HepG2 (cell line): ENCODE measurements around the gene EMP2. TPM values are rescaled to one million over a fixed set of nuclear protein-coding genes. Genes with fewer than 3 reads are reported as not detected.

Experiments
- ARID2 ChIP-seq: sonication (generic); formaldehyde crosslinking; IDR thresholded peaks from 2 replicates; pipeline ENCODE4 v1.8.1; 2022; ENCODE audit warnings: mild to moderate bottlenecking, missing genetic modification reagents, borderline replicate concordance
- ATAD3A ChIP-seq: sonication (generic); formaldehyde crosslinking; IDR thresholded peaks from 2 replicates; pipeline ENCODE4 v1.4.0; 2020; ENCODE audit warnings: missing genetic modification reagents
- CREM ChIP-seq, 2 experiments: sonication (generic) in 1 of 2; formaldehyde crosslinking in 1 of 2; IDR thresholded peaks; 2 replicates each; pipeline versions ENCODE4 v1.4.0 to v1.6.1; 2016 to 2020; ENCODE audit warnings: antibody characterized with exemption in 1 of 2, mild to moderate bottlenecking in 1 of 2, missing genetic modification reagents in 1 of 2
- ETV6 ChIP-seq: sonication (generic); formaldehyde crosslinking; conservative IDR thresholded peaks from 2 replicates; pipeline ENCODE4 v1.4.0; 2020; ENCODE audit warnings: missing genetic modification reagents
- HDAC1 ChIP-seq: sonication (generic); formaldehyde crosslinking; IDR thresholded peaks from 2 replicates; pipeline ENCODE4 v1.5.1; 2020; ENCODE audit warnings: mild to moderate bottlenecking, missing genetic modification reagents
- IRF2 ChIP-seq: IDR thresholded peaks from 2 replicates; pipeline ENCODE4 v1.6.1; 2018; ENCODE audit warnings: missing genetic modification reagents, missing compliant biosample characterization
- MEIS1 ChIP-seq: sonication (generic); formaldehyde crosslinking; IDR thresholded peaks from 2 replicates; pipeline ENCODE4 v1.9.0; 2021; ENCODE audit warnings: mild to moderate bottlenecking, missing genetic modification reagents, moderate library complexity, borderline replicate concordance
- MIER2 ChIP-seq: IDR thresholded peaks from 2 replicates; pipeline ENCODE4 v1.6.1; 2016; ENCODE audit warnings: missing biosample characterization, missing genetic modification reagents
- MLLT10 ChIP-seq: sonication (generic); formaldehyde crosslinking; IDR thresholded peaks from 2 replicates; pipeline ENCODE4 v1.4.0; 2020; ENCODE audit warnings: missing genetic modification reagents
- NCOA2 ChIP-seq: sonication (generic); formaldehyde crosslinking; IDR thresholded peaks from 2 replicates; pipeline ENCODE4 v1.8.0; 2022; ENCODE audit warnings: inconsistent platforms
- NFKBIZ ChIP-seq: IDR thresholded peaks from 2 replicates; pipeline ENCODE4 v1.6.1; 2018; ENCODE audit warnings: missing genetic modification reagents, missing compliant biosample characterization
- PBX3 ChIP-seq: sonication (generic); formaldehyde crosslinking; IDR thresholded peaks from 2 replicates; pipeline ENCODE4 v1.8.1; 2023; ENCODE audit warnings: missing genetic modification reagents, inconsistent platforms, borderline replicate concordance
- PHF21A ChIP-seq: sonication (generic); formaldehyde crosslinking; IDR thresholded peaks from 2 replicates; pipeline ENCODE4 v1.5.0; 2020; ENCODE audit warnings: mild to moderate bottlenecking, missing genetic modification reagents
- PHF5A ChIP-seq: IDR thresholded peaks from one replicate; pipeline ENCODE4 v1.6.1; 2018; ENCODE audit warnings: low read depth, missing genetic modification reagents; ENCODE audit not compliant: unreplicated experiment
- SAFB2 ChIP-seq: sonication (generic); formaldehyde crosslinking; IDR thresholded peaks from 2 replicates; pipeline ENCODE4 v1.5.1; 2020; ENCODE audit warnings: missing genetic modification reagents, low read depth, mild to moderate bottlenecking, borderline replicate concordance
- SYNCRIP ChIP-seq: fragments of 200-400 bp; formaldehyde crosslinking; IDR thresholded peaks from 2 replicates; pipeline ENCODE4 v1.6.1; 2018; ENCODE audit warnings: mild to moderate bottlenecking, low read depth, low read length; ENCODE audit not compliant: insufficient read depth
- THAP11 ChIP-seq: IDR thresholded peaks from 2 replicates; pipeline ENCODE4 v1.6.1; 2016; ENCODE audit warnings: missing biosample characterization, missing genetic modification reagents
- THYN1 ChIP-seq: sonication (generic); formaldehyde crosslinking; IDR thresholded peaks from 2 replicates; pipeline ENCODE4 v1.8.1; 2023; ENCODE audit warnings: low read depth, mild to moderate bottlenecking, moderate library complexity, missing genetic modification reagents, borderline replicate concordance
- TOPORS ChIP-seq: sonication (generic); formaldehyde crosslinking; IDR thresholded peaks from 2 replicates; pipeline ENCODE4 v1.8.0; 2023; ENCODE audit warnings: mild to moderate bottlenecking, missing genetic modification reagents
- ZNF256 ChIP-seq: sonication (generic); formaldehyde crosslinking; conservative IDR thresholded peaks from 2 replicates; pipeline ENCODE4 v1.4.0; 2020; ENCODE audit warnings: missing genetic modification reagents
- ZNF274 ChIP-seq: sonication (generic); formaldehyde crosslinking; IDR thresholded peaks from 2 replicates; pipeline ENCODE4 v1.5.1; 2020; ENCODE audit warnings: mild to moderate bottlenecking, missing genetic modification reagents
- ZNF280B ChIP-seq: sonication (generic); formaldehyde crosslinking; IDR thresholded peaks from 2 replicates; pipeline ENCODE4 v1.5.0; 2020; ENCODE audit warnings: missing genetic modification reagents, mild to moderate bottlenecking, borderline replicate concordance
- ZNF296 ChIP-seq: sonication (generic); formaldehyde crosslinking; conservative IDR thresholded peaks from 2 replicates; pipeline ENCODE4 v1.5.0; 2020; ENCODE audit warnings: mild to moderate bottlenecking, missing genetic modification reagents
- ZNF510 ChIP-seq: sonication (generic); formaldehyde crosslinking; IDR thresholded peaks from 2 replicates; pipeline ENCODE4 v1.4.0; 2020; ENCODE audit warnings: low read depth, mild to moderate bottlenecking, missing genetic modification reagents
- ZNF547 ChIP-seq: sonication (generic); formaldehyde crosslinking; IDR thresholded peaks from 2 replicates; pipeline ENCODE4 v1.5.1; 2020; ENCODE audit warnings: mild to moderate bottlenecking, missing genetic modification reagents
- ZNF577 ChIP-seq: sonication (generic); formaldehyde crosslinking; IDR thresholded peaks from 2 replicates; pipeline ENCODE4 v1.4.0; 2020; ENCODE audit warnings: mild to moderate bottlenecking, low read depth, missing genetic modification reagents, borderline replicate concordance
- ZSCAN22 ChIP-seq: sonication (generic); formaldehyde crosslinking; IDR thresholded peaks from 2 replicates; pipeline ENCODE4 v1.4.0; 2020; ENCODE audit warnings: mild to moderate bottlenecking, missing genetic modification reagents
- ZZZ3 ChIP-seq: sonication (generic); formaldehyde crosslinking; IDR thresholded peaks from 2 replicates; pipeline ENCODE4 v1.4.0; 2020; ENCODE audit warnings: missing genetic modification reagents, mild to moderate bottlenecking, borderline replicate concordance
- polyA plus RNA-seq, 8 experiments: library from polyadenylated mRNA; depleted of rRNA in 3 of 8; stranded (reverse) in 7 of 8; unstranded in 1 of 8; fragments of >200 nt; fragmentation: Illumina TruSeq in 4 of 8; extraction: Trizol in 4 of 8; gene quantifications; 2 replicates each; pipeline versions ENCODE4 v1.2.1 to v1.2.3, GENCODE V29; 2011 to 2016; ENCODE audit warnings: low read depth in 4 of 8, missing spikeins in 1 of 8, mixed read lengths in 1 of 8; ENCODE audit not compliant: insufficient read depth in 1 of 8
- total RNA-seq, 5 experiments: library from RNA; depleted of rRNA; stranded (reverse); fragments of >200 nt; fragmentation: Illumina TruSeq; extraction: Trizol; gene quantifications; 2 replicates each; pipeline ENCODE4 v1.2.3, GENCODE V29; 2016; ENCODE audit warnings: low read depth in 1 of 5

EMP2 gene
- total and polyA plus RNA-seq, 2 of the 13 experiments (the other 11 are each of a cell fraction or from before 2014, with no cell fraction given) = 24.6 to 91.2 TPM

- no peak for TF ChIP-seq ETV6
- TF ChIP-seq MLLT10 (CRISPR knock-in tag) = no peak
- TF ChIP-seq ZNF280B (CRISPR knock-in tag) = 0 out of 2 replicates have a peak, but pooled peaks have one; percentile 67
- TF ChIP-seq ZNF510 (CRISPR knock-in tag) = no peak; the same call in 1 of the 2 replicates
- TF ChIP-seq IRF2 = peak; percentile 78
- peak; percentile 49; the same call in 1 of the 2 replicates for TF ChIP-seq THAP11 (CRISPR knock-in tag)
- TF ChIP-seq ZNF547 (CRISPR knock-in tag) = 0 out of 2 replicates have a peak, but pooled peaks have one; percentile 40
- TF ChIP-seq TOPORS (CRISPR knock-in tag) = no peak
- TF ChIP-seq ZNF296 (CRISPR knock-in tag) = 0 out of 2 replicates have a peak, but pooled peaks have one; percentile 12
- no peak for TF ChIP-seq ZNF256 (CRISPR knock-in tag)
- peak; percentile 89 for TF ChIP-seq HDAC1
- no peak; the same call in 1 of the 2 replicates for TF ChIP-seq CREM (IDR thresholded peaks at IDR 0.05)
- no peak for TF ChIP-seq CREM (CRISPR knock-in tag; IDR thresholded peaks at IDR 0.05)
- TF ChIP-seq ATAD3A (CRISPR knock-in tag) = 0 out of 2 replicates have a peak, but pooled peaks have one; percentile 14
- TF ChIP-seq ARID2 = peak; percentile 72; the same call in 1 of the 2 replicates
- TF ChIP-seq ZZZ3 (CRISPR knock-in tag) = 0 out of 2 replicates have a peak, but pooled peaks have one; percentile 62
- no peak for TF ChIP-seq SYNCRIP
- TF ChIP-seq ZNF577 (CRISPR knock-in tag) = no peak
- TF ChIP-seq PHF21A (CRISPR knock-in tag) = peak; percentile 95
- TF ChIP-seq NCOA2 (CRISPR knock-in tag) = peak; percentile 73
- peak; percentile 84 for TF ChIP-seq PHF5A (CRISPR knock-in tag)
- no peak for TF ChIP-seq ZSCAN22 (CRISPR knock-in tag)
- TF ChIP-seq MEIS1 = peak; percentile 96
- peak; percentile 5; the same call in 1 of the 2 replicates for TF ChIP-seq MIER2 (CRISPR knock-in tag)
- peak; percentile 36; the same call in 1 of the 2 replicates for TF ChIP-seq NFKBIZ (CRISPR knock-in tag)
- TF ChIP-seq ZNF274 (CRISPR knock-in tag) = peak; percentile 58; the same call in 1 of the 2 replicates
- no peak for TF ChIP-seq PBX3 (CRISPR knock-in tag)
- peak; percentile 27; the same call in 1 of the 2 replicates for TF ChIP-seq THYN1 (CRISPR knock-in tag)
- peak; percentile 78; the same call in 1 of the 2 replicates for TF ChIP-seq SAFB2
These were observed 36.6 kb upstream of the EMP2 start (continued) for GRCh38 chr16:10616756-10617640.
